Esophagus muscularis mucosa (tissue), 4 donors: Measurements from ENCODE around the gene OR5B12.

ENCODE experiments used
- EP300 ChIP-seq: sonication (generic); formaldehyde crosslinking; IDR thresholded peaks from one replicate; pipeline ENCODE4 v1.6.1; 2017; ENCODE audit warnings: antibody characterized with exemption
- POLR2A ChIP-seq: fragments of 450-650 bp; IDR thresholded peaks from one replicate; pipeline ENCODE4 v1.6.1; 2017; ENCODE audit warnings: antibody characterized with exemption, moderate library complexity, mild to moderate bottlenecking, low read depth
- POLR2AphosphoS5 ChIP-seq, 2 donors: sonication (generic); formaldehyde crosslinking; IDR thresholded peaks; one replicate each; pipeline ENCODE4 v1.6.1; 2017; ENCODE audit warnings: antibody characterized with exemption in 2 of 2
- TF ChIP-seq, protein P1 (sequence below), 3 experiments: fragments of 200-600 bp in 2 of 3; fragments of 450-650 bp in 1 of 3; sonication (generic) in 2 of 3; IDR thresholded peaks; one replicate each; pipeline ENCODE4 v1.5.1; 2017 to 2019; ENCODE audit warnings: antibody characterized with exemption in 3 of 3, mild to moderate bottlenecking in 2 of 3, moderate library complexity in 1 of 3

DNA sequence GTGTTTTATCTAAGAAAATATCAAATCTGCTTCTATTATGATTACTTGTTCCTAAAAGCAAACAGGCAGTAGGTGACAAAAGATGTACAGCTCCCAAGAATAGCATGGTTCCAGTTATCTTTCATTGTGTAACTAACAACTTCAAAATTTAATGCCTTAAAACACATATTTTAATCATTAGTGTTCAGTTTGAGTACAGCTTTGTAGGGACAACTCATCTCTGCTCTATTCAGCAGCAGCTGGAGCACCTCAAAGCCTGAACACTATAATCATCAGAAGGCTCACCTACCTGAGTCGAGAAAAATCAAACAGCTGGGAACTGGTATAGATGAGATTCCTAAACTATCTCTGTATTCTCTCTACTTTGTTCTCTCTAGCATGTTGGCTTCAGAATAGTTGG, 24.3 kb upstream of the OR5B12 start:
- TF ChIP-seq, protein P1, sequence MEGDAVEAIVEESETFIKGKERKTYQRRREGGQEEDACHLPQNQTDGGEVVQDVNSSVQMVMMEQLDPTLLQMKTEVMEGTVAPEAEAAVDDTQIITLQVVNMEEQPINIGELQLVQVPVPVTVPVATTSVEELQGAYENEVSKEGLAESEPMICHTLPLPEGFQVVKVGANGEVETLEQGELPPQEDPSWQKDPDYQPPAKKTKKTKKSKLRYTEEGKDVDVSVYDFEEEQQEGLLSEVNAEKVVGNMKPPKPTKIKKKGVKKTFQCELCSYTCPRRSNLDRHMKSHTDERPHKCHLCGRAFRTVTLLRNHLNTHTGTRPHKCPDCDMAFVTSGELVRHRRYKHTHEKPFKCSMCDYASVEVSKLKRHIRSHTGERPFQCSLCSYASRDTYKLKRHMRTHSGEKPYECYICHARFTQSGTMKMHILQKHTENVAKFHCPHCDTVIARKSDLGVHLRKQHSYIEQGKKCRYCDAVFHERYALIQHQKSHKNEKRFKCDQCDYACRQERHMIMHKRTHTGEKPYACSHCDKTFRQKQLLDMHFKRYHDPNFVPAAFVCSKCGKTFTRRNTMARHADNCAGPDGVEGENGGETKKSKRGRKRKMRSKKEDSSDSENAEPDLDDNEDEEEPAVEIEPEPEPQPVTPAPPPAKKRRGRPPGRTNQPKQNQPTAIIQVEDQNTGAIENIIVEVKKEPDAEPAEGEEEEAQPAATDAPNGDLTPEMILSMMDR (IDR thresholded peaks at IDR 0.05), result no peak
- no peak for TF ChIP-seq EP300
- no peak for TF ChIP-seq POLR2AphosphoS5 (IDR thresholded peaks at IDR 0.05)
- no peak for TF ChIP-seq POLR2A
